SK-N-SH treated with all-trans-retinoic acid at 6 μM for 48 hours (cell line): ENCODE results near the gene KDR.

Experiments
- ATAC-seq: fragments of 200-7000 bp; cut with Tn5 transposase; 3 replicates; pipeline ENCODE4 v1.9.1; 2020; ENCODE audit warnings: mild to moderate bottlenecking, moderate library complexity
- ARNTL ChIP-seq: fragments of 450-650 bp; formaldehyde crosslinking; IDR thresholded peaks from 2 replicates; pipeline ENCODE4 v1.5.0; 2020; ENCODE audit warnings: low read depth, mild to moderate bottlenecking, moderate library complexity, borderline replicate concordance
- BACH2 ChIP-seq: fragments of 250-450 bp; sonication (Bioruptor Pico); IDR thresholded peaks from 2 replicates; pipeline ENCODE4 v1.9.0; 2021; ENCODE audit warnings: mild to moderate bottlenecking, borderline replicate concordance
- CREB5 ChIP-seq: fragments of 250-450 bp; sonication (Bioruptor Pico); IDR thresholded peaks from 2 replicates; pipeline ENCODE4 v1.5.1; 2020; ENCODE audit warnings: low read depth, mild to moderate bottlenecking, moderate library complexity
- CSDC2 ChIP-seq: fragments of 250-450 bp; sonication (Bioruptor Pico); IDR thresholded peaks from 2 replicates; pipeline ENCODE4 v1.5.0; 2020; ENCODE audit warnings: mild to moderate bottlenecking, moderate library complexity
- CSRNP3 ChIP-seq: fragments of 250-450 bp; sonication (Bioruptor Pico); IDR thresholded peaks from 2 replicates; pipeline ENCODE4 v1.5.1; 2021; ENCODE audit warnings: mild to moderate bottlenecking, moderate library complexity
- ESRRG ChIP-seq: fragments of 250-450 bp; sonication (Bioruptor Pico); IDR thresholded peaks from 2 replicates; pipeline ENCODE4 v1.6.1; 2021; ENCODE audit warnings: mild to moderate bottlenecking
- GLIS3 ChIP-seq: fragments of 250-450 bp; sonication (Bioruptor Pico); IDR thresholded peaks from 2 replicates; pipeline ENCODE4 v1.5.0; 2020; ENCODE audit warnings: mild to moderate bottlenecking, moderate library complexity
- ISL1 ChIP-seq: fragments of 250-450 bp; sonication (Bioruptor Pico); IDR thresholded peaks from 2 replicates; pipeline ENCODE4 v2.1.2; 2022; ENCODE audit warnings: mild to moderate bottlenecking, moderate library complexity
- OSR1 ChIP-seq: fragments of 250-450 bp; sonication (Bioruptor Pico); IDR thresholded peaks from 2 replicates; pipeline ENCODE4 v1.8.0; 2022; ENCODE audit warnings: moderate library complexity, mild to moderate bottlenecking, inconsistent platforms
- PATZ1 ChIP-seq: fragments of 250-450 bp; sonication (Bioruptor Pico); IDR thresholded peaks from 2 replicates; pipeline ENCODE4 v1.8.0; 2020; ENCODE audit warnings: mild to moderate bottlenecking, moderate library complexity, borderline replicate concordance
- POU6F1 ChIP-seq: fragments of 250-450 bp; sonication (Bioruptor Pico); IDR thresholded peaks from 2 replicates; pipeline ENCODE4 v1.8.0; 2021; ENCODE audit warnings: low read depth, mild to moderate bottlenecking, moderate library complexity, borderline replicate concordance
- PPARA ChIP-seq: fragments of 250-450 bp; sonication (Bioruptor Pico); IDR thresholded peaks from 2 replicates; pipeline ENCODE4 v1.5.0; 2020; ENCODE audit warnings: mild to moderate bottlenecking, borderline replicate concordance
- RARB ChIP-seq: fragments of 250-450 bp; sonication (Bioruptor Pico); IDR thresholded peaks from 2 replicates; pipeline ENCODE4 v1.8.0; 2021; ENCODE audit warnings: mild to moderate bottlenecking, moderate library complexity
- TCF4 ChIP-seq: fragments of 250-450 bp; sonication (Bioruptor Pico); IDR thresholded peaks from 2 replicates; pipeline ENCODE4 v1.8.0; 2021; ENCODE audit warnings: mild to moderate bottlenecking, moderate library complexity, borderline replicate concordance
- TOX ChIP-seq: fragments of 250-450 bp; sonication (Bioruptor Pico); IDR thresholded peaks from 2 replicates; pipeline ENCODE4 v1.8.0; 2021; ENCODE audit warnings: mild to moderate bottlenecking, moderate library complexity, borderline replicate concordance
- ZC3H10 ChIP-seq: fragments of 250-450 bp; sonication (Bioruptor Pico); IDR thresholded peaks from 2 replicates; pipeline ENCODE4 v1.5.1; 2021; ENCODE audit warnings: mild to moderate bottlenecking, moderate library complexity
- ZFP3 ChIP-seq: fragments of 250-450 bp; sonication (Bioruptor Pico); IDR thresholded peaks from 2 replicates; pipeline ENCODE4 v1.5.0; 2020; ENCODE audit warnings: mild to moderate bottlenecking, moderate library complexity
- ZFP30 ChIP-seq: fragments of 450-650 bp; formaldehyde crosslinking; IDR thresholded peaks from 2 replicates; pipeline ENCODE4 v1.5.0; 2022; ENCODE audit warnings: mild to moderate bottlenecking, moderate library complexity
- ZNF565 ChIP-seq: fragments of 450-650 bp; formaldehyde crosslinking; conservative IDR thresholded peaks from 2 replicates; pipeline ENCODE4 v1.5.0; 2020; ENCODE audit warnings: low read depth, mild to moderate bottlenecking, moderate library complexity
- ZNF70 ChIP-seq: fragments of 450-650 bp; formaldehyde crosslinking; IDR thresholded peaks from 2 replicates; pipeline ENCODE4 v1.5.0; 2020; ENCODE audit warnings: mild to moderate bottlenecking, moderate library complexity
- ZNF8 ChIP-seq: fragments of 450-650 bp; formaldehyde crosslinking; IDR thresholded peaks from 2 replicates; pipeline ENCODE4 v1.5.0; 2020; ENCODE audit warnings: mild to moderate bottlenecking, moderate library complexity
- TF ChIP-seq, protein P1 (sequence below): fragments of 250-450 bp; sonication (Bioruptor Pico); IDR thresholded peaks from 2 replicates; pipeline ENCODE4 v1.5.0; 2020; ENCODE audit warnings: mild to moderate bottlenecking, moderate library complexity

Gene KDR

GRCh38 chr4:55080174-55080865, 45.1 kb downstream of the KDR start:
- ATAC-seq = no peak
- TF ChIP-seq PPARA (CRISPR knock-in tag) (no peak), ESRRG (CRISPR knock-in tag) (no peak), CREB5 (no peak), CSDC2 (CRISPR knock-in tag) (no peak), ZFP3 (CRISPR knock-in tag) (no peak)

GRCh38 chr4:55079451-55080173, 45.8 kb downstream of the KDR start:
- no peak for TF ChIP-seq POU6F1 (CRISPR knock-in tag)
- TF ChIP-seq RARB (CRISPR knock-in tag) = no peak
- TF ChIP-seq ZFP30 (CRISPR knock-in tag) = no peak
- TF ChIP-seq TCF4 (CRISPR knock-in tag) = no peak
- TF ChIP-seq ESRRG (CRISPR knock-in tag) = no peak
- no peak for TF ChIP-seq ZNF565 (CRISPR knock-in tag)
- TF ChIP-seq CSDC2 (CRISPR knock-in tag) = no peak
- no peak for TF ChIP-seq ISL1 (CRISPR knock-in tag)
- TF ChIP-seq BACH2 (CRISPR knock-in tag) = no peak
- ATAC-seq = no peak

- ATAC-seq = no peak
- TF ChIP-seq CSRNP3 (CRISPR knock-in tag) (no peak), CREB5 (no peak), TCF4 (CRISPR knock-in tag) (no peak), RARB (CRISPR knock-in tag) (no peak), ZC3H10 (CRISPR knock-in tag) (no peak), TOX (CRISPR knock-in tag) (no peak), PATZ1 (CRISPR knock-in tag) (no peak), ZNF565 (CRISPR knock-in tag) (no peak), CSDC2 (CRISPR knock-in tag) (no peak), BACH2 (CRISPR knock-in tag) (no peak), ISL1 (CRISPR knock-in tag) (no peak), ESRRG (CRISPR knock-in tag) (no peak), ZNF70 (CRISPR knock-in tag) (no peak), GLIS3 (CRISPR knock-in tag) (no peak), OSR1 (CRISPR knock-in tag) (no peak)
Observed at GRCh38 chr4:55078987-55079386, 46.4 kb downstream of the KDR start.

DNA sequence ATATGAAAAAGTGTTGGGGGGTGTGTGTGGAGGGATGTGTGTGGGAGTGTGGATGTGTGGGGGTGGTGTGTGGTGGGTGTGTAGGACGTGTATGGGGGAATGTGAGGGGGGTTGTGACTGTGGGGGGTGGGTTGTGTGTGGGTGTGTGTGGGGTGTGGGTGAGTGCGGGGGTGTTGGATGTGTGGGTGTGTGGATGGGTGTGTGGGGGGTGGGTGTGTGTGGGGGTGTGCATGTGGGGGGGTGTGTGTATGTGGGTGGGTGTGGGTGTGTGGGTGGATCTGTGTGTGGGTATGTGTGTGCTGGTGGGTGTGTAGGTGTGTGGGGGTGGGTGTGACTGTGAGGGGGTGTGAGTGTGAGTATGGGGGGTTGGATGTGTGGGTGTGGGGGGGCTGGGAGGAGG, 47.8 kb downstream of the KDR start:
- ATAC-seq = no peak
- TF ChIP-seq, protein P1, sequence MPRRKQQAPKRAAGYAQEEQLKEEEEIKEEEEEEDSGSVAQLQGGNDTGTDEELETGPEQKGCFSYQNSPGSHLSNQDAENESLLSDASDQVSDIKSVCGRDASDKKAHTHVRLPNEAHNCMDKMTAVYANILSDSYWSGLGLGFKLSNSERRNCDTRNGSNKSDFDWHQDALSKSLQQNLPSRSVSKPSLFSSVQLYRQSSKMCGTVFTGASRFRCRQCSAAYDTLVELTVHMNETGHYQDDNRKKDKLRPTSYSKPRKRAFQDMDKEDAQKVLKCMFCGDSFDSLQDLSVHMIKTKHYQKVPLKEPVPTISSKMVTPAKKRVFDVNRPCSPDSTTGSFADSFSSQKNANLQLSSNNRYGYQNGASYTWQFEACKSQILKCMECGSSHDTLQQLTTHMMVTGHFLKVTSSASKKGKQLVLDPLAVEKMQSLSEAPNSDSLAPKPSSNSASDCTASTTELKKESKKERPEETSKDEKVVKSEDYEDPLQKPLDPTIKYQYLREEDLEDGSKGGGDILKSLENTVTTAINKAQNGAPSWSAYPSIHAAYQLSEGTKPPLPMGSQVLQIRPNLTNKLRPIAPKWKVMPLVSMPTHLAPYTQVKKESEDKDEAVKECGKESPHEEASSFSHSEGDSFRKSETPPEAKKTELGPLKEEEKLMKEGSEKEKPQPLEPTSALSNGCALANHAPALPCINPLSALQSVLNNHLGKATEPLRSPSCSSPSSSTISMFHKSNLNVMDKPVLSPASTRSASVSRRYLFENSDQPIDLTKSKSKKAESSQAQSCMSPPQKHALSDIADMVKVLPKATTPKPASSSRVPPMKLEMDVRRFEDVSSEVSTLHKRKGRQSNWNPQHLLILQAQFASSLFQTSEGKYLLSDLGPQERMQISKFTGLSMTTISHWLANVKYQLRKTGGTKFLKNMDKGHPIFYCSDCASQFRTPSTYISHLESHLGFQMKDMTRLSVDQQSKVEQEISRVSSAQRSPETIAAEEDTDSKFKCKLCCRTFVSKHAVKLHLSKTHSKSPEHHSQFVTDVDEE (CRISPR knock-in tag) = no peak
- TF ChIP-seq TOX (CRISPR knock-in tag) (no peak), TCF4 (CRISPR knock-in tag) (no peak), ZFP30 (CRISPR knock-in tag) (no peak), ISL1 (CRISPR knock-in tag) (no peak), ZNF70 (CRISPR knock-in tag) (no peak), ARNTL (CRISPR knock-in tag) (no peak), PPARA (CRISPR knock-in tag) (no peak), ZC3H10 (CRISPR knock-in tag) (no peak), ZFP3 (CRISPR knock-in tag) (no peak), ZNF8 (CRISPR knock-in tag) (no peak), ESRRG (CRISPR knock-in tag) (no peak), GLIS3 (CRISPR knock-in tag) (no peak)
